ENCODE results near the gene CYSLTR2.
A peak's percentile ranks its signal among the peaks of the same experiment; 100 is the strongest.

Gene CYSLTR2

DNA sequence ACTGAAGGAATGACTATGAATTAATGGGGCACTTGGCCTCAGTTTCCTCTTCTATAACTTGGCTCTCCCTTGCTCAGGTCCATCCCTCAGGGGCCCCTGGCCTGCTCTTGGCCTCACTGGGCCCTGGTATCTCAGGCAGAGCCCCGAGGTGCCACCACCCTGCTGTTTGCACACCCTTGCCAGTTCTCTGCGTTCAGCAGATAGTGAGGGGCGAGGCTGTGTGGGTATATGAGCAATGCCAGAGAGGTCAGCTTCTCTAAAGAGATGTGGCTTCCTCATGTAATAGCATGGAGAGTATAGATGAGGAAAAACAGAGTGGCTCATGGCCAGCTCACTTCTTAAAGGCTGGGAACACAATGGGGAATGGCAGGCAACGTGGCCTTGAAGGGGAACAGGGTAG lies 76.1 kb downstream of the CYSLTR2 start:
- no peak overlapping the region for H3K9ac ChIP-seq (ENCODE audit: insufficient read length)
- no peaks in the 10 kb centered on the region for H3K36me3 ChIP-seq (ENCODE audit: insufficient read depth, low read length)
- H3K27ac ChIP-seq, result no peak overlapping the region
- no peaks in the 10 kb centered on the region for H3K9me3 ChIP-seq (ENCODE audit: low read depth, low read length)
- no peak for TF ChIP-seq EZH2 (IDR thresholded peaks at IDR 0.05)
- H3K4me3 ChIP-seq, result no peak overlapping the region
- no peak for DNase-seq (ENCODE audit: low read depth, low spot score)

DNA sequence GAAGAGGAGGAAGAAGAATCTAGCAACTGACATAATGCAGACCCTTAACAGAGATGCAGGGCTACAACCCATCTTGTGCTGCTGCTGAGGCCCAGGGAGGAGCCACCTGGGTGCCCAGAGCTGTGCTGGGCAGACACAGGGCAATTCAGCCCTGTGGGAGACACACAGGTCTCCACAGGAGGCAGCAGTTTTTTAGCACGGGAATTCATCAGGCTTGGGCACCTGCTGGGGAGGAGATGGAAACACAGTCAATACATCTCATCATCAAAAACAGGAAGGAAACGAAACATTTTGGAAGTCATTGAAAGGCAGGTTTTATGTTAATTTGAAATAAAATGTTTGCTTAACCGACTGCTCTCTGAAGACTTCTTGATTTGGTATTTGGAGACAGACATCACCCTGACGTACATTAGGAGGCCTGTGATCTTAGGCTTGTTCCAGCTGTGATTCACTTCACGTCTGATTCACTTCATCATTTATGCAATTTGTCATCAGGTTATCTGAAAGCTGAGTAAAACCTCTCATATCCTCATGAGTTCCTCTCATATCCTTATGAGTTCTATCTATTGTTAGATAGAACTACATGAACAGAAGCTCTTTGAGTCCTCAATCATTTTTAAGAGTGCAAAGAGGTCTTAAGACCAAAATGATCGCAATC lies 77.4 kb downstream of the CYSLTR2 start:
- no peak for DNase-seq (ENCODE audit: low read depth, low spot score)
- no peak overlapping the region for H3K4me3 ChIP-seq

DNA sequence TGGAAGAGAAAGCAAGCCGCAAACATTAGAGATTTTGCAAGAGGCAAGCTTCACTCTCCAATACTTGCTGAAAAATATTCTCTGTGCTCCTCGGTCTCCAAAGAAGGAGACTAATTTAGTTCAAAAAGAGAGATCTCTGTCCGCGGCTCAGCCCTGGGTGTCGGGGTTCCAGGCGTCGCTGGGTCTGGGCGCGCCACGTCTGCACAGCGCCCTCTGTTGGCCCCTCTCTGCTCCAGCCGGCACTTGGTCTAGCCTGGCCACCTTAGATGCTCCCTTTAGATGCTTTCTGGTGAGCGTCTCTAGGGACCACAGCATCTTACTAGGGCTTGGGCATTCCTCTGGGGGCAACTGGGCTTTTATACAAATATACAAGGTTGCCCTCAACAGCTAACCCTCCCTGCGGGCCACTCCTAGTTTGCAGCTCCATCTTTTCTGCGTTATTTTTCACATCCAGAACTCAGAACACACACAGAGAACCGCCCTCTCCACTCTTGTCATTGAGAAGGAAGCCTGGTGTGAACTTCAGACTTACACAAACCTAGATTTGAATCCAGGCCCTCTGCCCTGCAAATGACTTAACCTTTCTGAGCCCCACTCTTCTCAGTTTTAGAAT lies 78.3 kb downstream of the CYSLTR2 start:
- Histone ChIP-seq H3K36me3 (ENCODE audit: insufficient read depth, low read length) (no peaks in the 10 kb centered on the region), H3K4me3 (peak overlapping the region; percentile 39; the same call in 1 of the 2 replicates), H3K9me3 (ENCODE audit: low read depth, low read length) (no peaks in the 10 kb centered on the region), H3K9ac (ENCODE audit: insufficient read length) (no peak overlapping the region), H3K27ac (no peak overlapping the region)
- DNase-seq (ENCODE audit: low read depth, low spot score), result no peak
- no peak for TF ChIP-seq POLR2AphosphoS5 (IDR thresholded peaks at IDR 0.05; ENCODE audit: borderline replicate concordance, low read depth, low read length)
- no peak for TF ChIP-seq EZH2 (IDR thresholded peaks at IDR 0.05)
- no peak for TF ChIP-seq FOXP2 (optimal IDR thresholded peaks at IDR 0.05; ENCODE audit: control extremely low read depth, extremely low read length, insufficient read depth)

More for the DNA sequence above, 77.4 kb downstream of the CYSLTR2 start:
- H3K9ac ChIP-seq (ENCODE audit: insufficient read length), result no peak overlapping the region
- H3K9me3 ChIP-seq (ENCODE audit: low read depth, low read length), result no peaks in the 10 kb centered on the region
- TF ChIP-seq FOXP2 (optimal IDR thresholded peaks at IDR 0.05; ENCODE audit: control extremely low read depth, extremely low read length, insufficient read depth), result no peak
- no peak overlapping the region for H3K27ac ChIP-seq
- no peaks in the 10 kb centered on the region for H3K36me3 ChIP-seq (ENCODE audit: insufficient read depth, low read length)

DNA sequence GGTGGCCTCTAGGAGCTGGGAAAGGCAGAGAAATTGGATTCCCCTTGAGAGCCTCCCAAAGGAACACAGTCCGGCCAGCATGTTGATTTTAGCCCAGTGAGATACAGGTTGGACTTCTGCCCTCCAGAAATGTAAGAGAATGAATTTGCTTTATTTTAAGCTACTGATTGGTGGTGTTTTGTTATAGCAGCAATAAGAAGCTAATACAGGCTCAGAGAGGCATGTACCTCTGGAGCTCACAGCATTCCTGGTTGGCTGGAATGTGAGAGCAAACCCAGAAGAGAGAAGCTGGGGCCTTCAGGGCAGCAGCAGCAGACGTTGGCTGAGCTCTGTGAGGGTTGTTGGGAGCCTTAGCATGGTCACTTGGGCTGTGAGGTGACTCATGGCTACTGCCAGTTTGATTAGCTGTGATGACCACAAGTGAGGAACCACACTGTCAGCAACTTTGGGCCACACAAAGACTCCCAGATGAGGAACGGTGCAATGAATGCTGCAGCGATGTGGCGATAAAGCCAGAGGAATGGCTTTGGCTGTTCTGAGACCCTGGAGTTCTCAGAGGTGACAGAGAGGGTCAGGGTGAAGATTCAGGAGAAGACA lies 80.1 kb downstream of the CYSLTR2 start:
- Histone ChIP-seq H3K9ac (ENCODE audit: insufficient read length) (no peak overlapping the region), H3K27ac (no peak overlapping the region), H3K36me3 (ENCODE audit: insufficient read depth, low read length) (no peaks in the 10 kb centered on the region), H3K9me3 (ENCODE audit: low read depth, low read length) (no peaks in the 10 kb centered on the region), H3K4me3 (no peak overlapping the region)
- no peak for DNase-seq (ENCODE audit: low read depth, low spot score)
- TF ChIP-seq POLR2AphosphoS5 (IDR thresholded peaks at IDR 0.05; ENCODE audit: borderline replicate concordance, low read depth, low read length) (no peak), EZH2 (IDR thresholded peaks at IDR 0.05) (no peak), FOXP2 (optimal IDR thresholded peaks at IDR 0.05; ENCODE audit: control extremely low read depth, extremely low read length, insufficient read depth) (no peak)

DNA sequence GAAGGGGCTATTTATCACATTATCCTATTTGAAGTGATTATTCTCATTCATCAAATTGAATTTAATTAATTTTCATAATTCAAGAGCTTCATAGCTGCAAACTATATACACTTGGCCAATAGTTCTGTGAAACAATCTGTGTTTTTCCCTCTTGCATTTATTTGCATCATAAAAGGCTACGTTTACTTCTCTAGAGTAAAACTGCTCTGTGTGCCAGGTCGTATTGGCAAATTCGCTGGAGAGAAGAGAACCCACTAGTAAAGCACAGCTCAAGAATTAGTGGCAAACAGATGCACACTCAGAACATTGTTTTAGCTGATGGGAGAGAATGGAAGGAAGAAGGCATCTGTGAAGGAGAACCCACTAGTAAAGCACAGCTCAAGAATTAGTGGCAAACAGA lies 81.8 kb downstream of the CYSLTR2 start:
- DNase-seq (ENCODE audit: low read depth, low spot score), result no peak
- Histone ChIP-seq H3K4me3 (no peak overlapping the region), H3K9me3 (ENCODE audit: low read depth, low read length) (no peaks in the 10 kb centered on the region), H3K36me3 (ENCODE audit: insufficient read depth, low read length) (no peaks in the 10 kb centered on the region), H3K27ac (no peak overlapping the region), H3K9ac (ENCODE audit: insufficient read length) (no peak overlapping the region)
- no peak for TF ChIP-seq FOXP2 (optimal IDR thresholded peaks at IDR 0.05; ENCODE audit: control extremely low read depth, extremely low read length, insufficient read depth)
- no peak for TF ChIP-seq POLR2AphosphoS5 (IDR thresholded peaks at IDR 0.05; ENCODE audit: borderline replicate concordance, low read depth, low read length)
- TF ChIP-seq EZH2 (IDR thresholded peaks at IDR 0.05), result no peak

DNA sequence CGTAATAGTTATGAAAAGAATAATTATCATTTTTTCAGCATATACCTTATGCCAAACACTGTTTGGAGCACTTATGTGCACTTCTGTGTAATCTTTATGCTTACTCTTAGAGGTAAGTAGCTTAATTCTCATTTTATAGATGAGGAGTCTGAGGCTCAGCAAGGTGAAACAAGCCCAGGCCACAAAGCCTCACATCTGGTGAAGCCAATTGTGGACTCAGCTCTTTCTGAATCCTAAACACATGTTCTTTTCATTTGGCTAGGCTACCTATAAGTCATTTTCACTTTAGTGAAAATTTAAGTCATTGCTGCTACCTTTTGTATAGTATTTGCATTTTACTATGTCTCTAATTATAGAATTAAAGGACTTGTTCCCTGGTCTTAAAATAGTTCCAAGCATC lies 84.0 kb downstream of the CYSLTR2 start:
- DNase-seq (ENCODE audit: low read depth, low spot score), result no peak
- H3K27ac ChIP-seq, result no peak overlapping the region
- no peak for TF ChIP-seq FOXP2 (optimal IDR thresholded peaks at IDR 0.05; ENCODE audit: control extremely low read depth, extremely low read length, insufficient read depth)
- no peak for TF ChIP-seq POLR2AphosphoS5 (IDR thresholded peaks at IDR 0.05; ENCODE audit: borderline replicate concordance, low read depth, low read length)
- no peak for TF ChIP-seq EZH2 (IDR thresholded peaks at IDR 0.05)

DNA sequence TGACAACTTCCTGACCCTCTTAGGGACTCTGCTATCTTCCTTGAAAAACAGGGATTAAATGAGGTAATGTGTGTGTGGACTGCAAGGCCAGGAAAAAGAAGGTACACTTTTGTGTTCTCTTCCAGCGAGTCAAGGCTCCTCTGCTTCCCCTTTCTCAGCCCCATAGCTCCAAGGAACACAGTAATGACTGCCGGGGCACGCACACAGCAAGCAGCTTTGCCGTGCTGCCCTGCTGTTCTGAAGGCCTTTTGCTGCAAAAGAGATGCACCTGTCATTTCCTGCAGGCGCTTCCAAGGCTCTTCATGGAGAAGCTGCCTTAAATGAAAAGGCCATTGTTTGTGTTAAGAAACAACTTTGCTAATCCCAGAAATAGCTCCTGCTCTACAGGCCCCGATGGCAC lies 84.6 kb downstream of the CYSLTR2 start:
- TF ChIP-seq POLR2AphosphoS5 (IDR thresholded peaks at IDR 0.05; ENCODE audit: borderline replicate concordance, low read depth, low read length), result no peak
- TF ChIP-seq FOXP2 (optimal IDR thresholded peaks at IDR 0.05; ENCODE audit: control extremely low read depth, extremely low read length, insufficient read depth), result no peak
- no peak for TF ChIP-seq EZH2 (IDR thresholded peaks at IDR 0.05)
- no peak overlapping the region for H3K4me3 ChIP-seq
- no peaks in the 10 kb centered on the region for H3K36me3 ChIP-seq (ENCODE audit: insufficient read depth, low read length)
- no peak overlapping the region for H3K9ac ChIP-seq (ENCODE audit: insufficient read length)
- no peak for DNase-seq (ENCODE audit: low read depth, low spot score)
- H3K27ac ChIP-seq, result no peak overlapping the region
- no peaks in the 10 kb centered on the region for H3K9me3 ChIP-seq (ENCODE audit: low read depth, low read length)

More for the DNA sequence above, 84.0 kb downstream of the CYSLTR2 start:
- Histone ChIP-seq H3K36me3 (ENCODE audit: insufficient read depth, low read length) (no peaks in the 10 kb centered on the region), H3K9ac (ENCODE audit: insufficient read length) (no peak overlapping the region), H3K4me3 (no peak overlapping the region), H3K9me3 (ENCODE audit: low read depth, low read length) (no peaks in the 10 kb centered on the region)

DNA sequence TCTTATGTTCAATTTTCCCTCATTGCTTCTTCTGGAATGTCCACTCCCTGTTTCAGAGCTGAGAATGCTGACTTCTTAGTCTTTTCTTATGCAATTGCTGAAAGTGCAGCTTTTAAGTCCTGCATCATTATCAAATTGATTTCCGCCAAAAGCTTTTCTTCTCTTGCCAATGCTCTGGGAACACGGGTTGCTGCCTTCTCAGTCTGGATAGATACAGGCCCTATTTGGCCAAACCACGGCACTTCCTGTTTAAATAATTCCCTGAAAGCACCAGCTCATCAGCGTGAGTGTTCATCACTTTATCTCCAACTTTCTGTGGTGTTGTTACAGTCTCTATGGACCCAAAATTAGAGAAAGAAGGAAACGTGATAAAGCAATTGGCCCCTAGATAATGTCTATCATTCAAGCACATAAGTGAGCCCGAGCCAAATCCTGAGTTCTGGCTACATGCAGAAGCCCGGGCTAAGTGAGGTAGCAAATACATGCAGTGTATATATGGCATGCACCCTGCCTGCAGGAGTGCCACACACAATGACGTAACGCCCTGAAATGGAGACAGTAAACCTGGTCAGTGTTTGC lies 85.7 kb downstream of the CYSLTR2 start:
- Histone ChIP-seq H3K4me3 (no peak overlapping the region), H3K9ac (ENCODE audit: insufficient read length) (no peak overlapping the region), H3K36me3 (ENCODE audit: insufficient read depth, low read length) (no peaks in the 10 kb centered on the region), H3K27ac (no peak overlapping the region), H3K9me3 (ENCODE audit: low read depth, low read length) (no peaks in the 10 kb centered on the region)
- DNase-seq (ENCODE audit: low read depth, low spot score), result no peak
- no peak for TF ChIP-seq EZH2 (IDR thresholded peaks at IDR 0.05)
- no peak for TF ChIP-seq FOXP2 (optimal IDR thresholded peaks at IDR 0.05; ENCODE audit: control extremely low read depth, extremely low read length, insufficient read depth)
- TF ChIP-seq POLR2AphosphoS5 (IDR thresholded peaks at IDR 0.05; ENCODE audit: borderline replicate concordance, low read depth, low read length), result no peak
